ENCODE measurements around the gene GMDS. TPM values are rescaled to one million over a fixed set of nuclear protein-coding genes. Genes with fewer than 3 reads are reported as not detected.

GMDS gene
- total and polyA plus RNA-seq, 2 donors (not counting 3 experiments of a cell fraction or from before 2014, with no cell fraction given) = 9.8 to 23.5 TPM

DNA sequence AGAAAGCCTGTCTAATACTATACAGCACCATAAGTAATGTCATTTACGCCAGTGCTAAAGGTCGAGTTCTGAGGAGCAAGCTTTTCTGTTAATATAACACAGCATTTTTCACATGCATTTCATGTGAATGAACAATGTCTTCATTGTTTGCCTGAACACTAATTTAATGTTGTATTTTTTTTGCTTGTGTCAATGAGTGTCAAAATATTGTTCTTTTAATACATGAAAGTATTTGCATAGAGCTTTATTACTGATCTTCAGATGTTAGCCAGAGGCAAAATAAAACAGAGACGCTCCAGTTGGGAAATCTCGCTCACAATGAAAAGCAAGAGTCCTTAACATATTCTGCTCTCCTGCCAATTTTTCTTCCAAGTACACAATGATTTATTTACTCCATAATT is 483.9 kb downstream of the GMDS start:
- CTCF ChIA-PET = no interaction called here
- dilution Hi-C loops (cut with MboI; ENCODE audit: extremely low pct_ligation_motif_present, low sequenced_read_pairs) = no loop called here
- Histone ChIP-seq H4K20me1 (replicated peaks; ENCODE audit: control insufficient read depth, extremely low read depth, insufficient read depth, low read length) (no peaks in the 10 kb centered on the region), H3K79me2 (ENCODE audit: control insufficient read depth, insufficient read depth, low read length) (no peaks in the 10 kb centered on the region), H3K4me3 (replicated peaks in 1 of 3; ENCODE audit: insufficient read depth in 1 of 3, low read depth in 1 of 3, low read length in 3 of 3) (no peak overlapping the region), H3K27ac (ENCODE audit: insufficient read depth, low read depth, low read length) (no peak overlapping the region), H3K9ac (replicated peaks; ENCODE audit: extremely low read depth, insufficient read depth, low read length) (no peak overlapping the region), H3K36me3 (ENCODE audit: control insufficient read depth in 2 of 2, extremely low read depth in 1 of 2, insufficient read depth in 2 of 2, low read length in 2 of 2) (no peaks in the 10 kb centered on the region), H3K4me1 (ENCODE audit: control insufficient read depth, extremely low read depth, insufficient read depth, low read length) (peaks cover 14% of the 10 kb centered on the region), H3K4me2 (ENCODE audit: insufficient read depth, low read length) (no peak overlapping the region), H3K27me3 (ENCODE audit: control insufficient read depth in 2 of 2, insufficient read depth in 2 of 2, low read length in 2 of 2) (no peaks in the 10 kb centered on the region), H2AFZ (ENCODE audit: low read depth, low read length) (no peak overlapping the region), H3K9me3 (replicated peaks; ENCODE audit: control insufficient read depth, insufficient read depth, low read length) (no peaks in the 10 kb centered on the region), H3K9me1 (replicated peaks; ENCODE audit: control insufficient read depth, extremely low read depth, insufficient read depth, low read length) (no peaks in the 10 kb centered on the region)
- DNase-seq (ENCODE audit: low read depth, low spot score) (no peak), FAIRE-seq (no peak)
- intact Hi-C loops (cut with micrococcal nuclease) = no loop called here
- POLR2A ChIA-PET = no interaction called here
- BruUV-seq (replicated peaks) = no TSS peak
- TF ChIP-seq POLR2AphosphoS5 (IDR thresholded peaks at IDR 0.05; ENCODE audit: insufficient read depth, low read depth, low read length) = no peak

DNA sequence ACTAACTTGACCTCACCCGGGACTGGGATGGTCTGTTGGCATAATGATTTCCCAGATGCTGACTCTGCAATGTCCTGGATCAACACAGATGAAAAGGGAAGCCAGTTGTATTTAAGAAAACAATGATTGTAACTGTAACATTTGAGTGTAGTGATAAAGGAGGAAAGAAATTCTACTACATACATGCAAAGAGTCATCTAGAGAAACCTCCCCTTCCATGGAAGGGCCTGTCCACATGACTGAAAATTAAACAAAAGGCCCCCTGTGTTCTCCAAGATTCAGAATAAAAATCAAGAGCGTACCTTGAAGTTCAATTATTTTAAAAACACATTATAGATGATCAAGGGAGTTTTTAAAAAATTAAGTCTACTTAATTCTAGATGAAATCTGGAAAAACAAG is 484.5 kb downstream of the GMDS start:
- H3K4me3 ChIP-seq (replicated peaks in 1 of 3; ENCODE audit: insufficient read depth in 1 of 3, low read depth in 1 of 3, low read length in 3 of 3) = no peak overlapping the region
- intact Hi-C loops (cut with micrococcal nuclease) = no loop called here
- no peak for FAIRE-seq

More for the DNA sequence above, 484.5 kb downstream of the GMDS start:
- Histone ChIP-seq H3K9ac (replicated peaks; ENCODE audit: extremely low read depth, insufficient read depth, low read length) (no peak overlapping the region), H3K27ac (ENCODE audit: insufficient read depth, low read depth, low read length) (no peak overlapping the region), H3K79me2 (ENCODE audit: control insufficient read depth, insufficient read depth, low read length) (no peaks in the 10 kb centered on the region), H3K4me2 (ENCODE audit: insufficient read depth, low read length) (no peak overlapping the region), H3K4me1 (ENCODE audit: control insufficient read depth, extremely low read depth, insufficient read depth, low read length) (peaks cover 9% of the 10 kb centered on the region), H3K9me1 (replicated peaks; ENCODE audit: control insufficient read depth, extremely low read depth, insufficient read depth, low read length) (no peaks in the 10 kb centered on the region), H4K20me1 (replicated peaks; ENCODE audit: control insufficient read depth, extremely low read depth, insufficient read depth, low read length) (no peaks in the 10 kb centered on the region), H2AFZ (ENCODE audit: low read depth, low read length) (no peak overlapping the region), H3K27me3 (ENCODE audit: control insufficient read depth in 2 of 2, insufficient read depth in 2 of 2, low read length in 2 of 2) (no peaks in the 10 kb centered on the region), H3K36me3 (ENCODE audit: control insufficient read depth in 2 of 2, extremely low read depth in 1 of 2, insufficient read depth in 2 of 2, low read length in 2 of 2) (no peaks in the 10 kb centered on the region), H3K9me3 (replicated peaks; ENCODE audit: control insufficient read depth, insufficient read depth, low read length) (no peaks in the 10 kb centered on the region)
- dilution Hi-C loops (cut with MboI; ENCODE audit: extremely low pct_ligation_motif_present, low sequenced_read_pairs) = no loop called here
- BruUV-seq (replicated peaks) = no TSS peak
- ChIA-PET CTCF (no interaction called here), POLR2A (no interaction called here)
- no peak for DNase-seq (ENCODE audit: low read depth, low spot score)
- TF ChIP-seq FOS (IDR thresholded peaks at IDR 0.05; ENCODE audit: borderline replicate concordance, insufficient read depth, low read length) = no peak
- TF ChIP-seq MYC (IDR thresholded peaks at IDR 0.05; ENCODE audit: low read depth, low read length) = no peak
- no peak for TF ChIP-seq POLR2A (IDR thresholded peaks at IDR 0.05; ENCODE audit: low read depth, low read length)

Data from endothelial cell of umbilical vein (primary cell).